ENCODE measurements around the gene RBMS3.

Gene RBMS3

GRCh38 chr3:29291260-29291981, 10.6 kb downstream of the RBMS3 start:
- H3K4me3 ChIP-seq (ENCODE audit: low read depth, low read length), result no peak overlapping the region
- TF ChIP-seq CTCF (IDR thresholded peaks at IDR 0.05; ENCODE audit: borderline replicate concordance, insufficient read depth, low read depth, low read length), result no peak

- no peak for TF ChIP-seq CTCF (IDR thresholded peaks at IDR 0.05; ENCODE audit: borderline replicate concordance, insufficient read depth, low read depth, low read length)
- H3K4me3 ChIP-seq (ENCODE audit: low read depth, low read length), result no peak overlapping the region
Observed at GRCh38 chr3:29291982-29292363, 11.1 kb downstream of the RBMS3 start.

GRCh38 chr3:29293421-29293820, 12.6 kb downstream of the RBMS3 start:
- no peak overlapping the region for H3K4me3 ChIP-seq (ENCODE audit: low read depth, low read length)
- no peak for TF ChIP-seq CTCF (IDR thresholded peaks at IDR 0.05; ENCODE audit: borderline replicate concordance, insufficient read depth, low read depth, low read length)

- H3K4me3 ChIP-seq (ENCODE audit: low read depth, low read length), result no peak overlapping the region
- no peak for TF ChIP-seq CTCF (IDR thresholded peaks at IDR 0.05; ENCODE audit: borderline replicate concordance, insufficient read depth, low read depth, low read length)
Observed at GRCh38 chr3:29297998-29298397, 17.1 kb downstream of the RBMS3 start.

GRCh38 chr3:29301332-29302019, 20.6 kb downstream of the RBMS3 start:
- H3K4me3 ChIP-seq (ENCODE audit: low read depth, low read length), result no peak overlapping the region
- no peak for TF ChIP-seq CTCF (IDR thresholded peaks at IDR 0.05; ENCODE audit: borderline replicate concordance, insufficient read depth, low read depth, low read length)

- H3K4me3 ChIP-seq (ENCODE audit: low read depth, low read length), result no peak overlapping the region
- TF ChIP-seq CTCF (IDR thresholded peaks at IDR 0.05; ENCODE audit: borderline replicate concordance, insufficient read depth, low read depth, low read length), result no peak
Observed at GRCh38 chr3:29302619-29303018, 21.7 kb downstream of the RBMS3 start.

- no peak overlapping the region for H3K4me3 ChIP-seq (ENCODE audit: low read depth, low read length)
- TF ChIP-seq CTCF (IDR thresholded peaks at IDR 0.05; ENCODE audit: borderline replicate concordance, insufficient read depth, low read depth, low read length), result no peak
Observed at GRCh38 chr3:29307295-29307694, 26.4 kb downstream of the RBMS3 start.

Measured in GM12875 (cell line).